DOHH2 (cell line): ENCODE measurements around the gene ABLIM2.

Experiments used
- H3F3A ChIP-seq: fragments of 200-600 bp; sonication (generic), shearing (Covaris generic); 2 replicates; pipeline ENCODE4 v1.6.0; 2016; ENCODE audit warnings: antibody characterized with exemption, mild to moderate bottlenecking; ENCODE audit not compliant: control insufficient read depth, insufficient read depth
- H3K27ac ChIP-seq: fragments of 200-600 bp; sonication (generic); 2 replicates; pipeline ENCODE4 v1.5.1; 2014; ENCODE audit warnings: low read depth, mild to moderate bottlenecking, low read length, moderate library complexity
- H3K27me3 ChIP-seq: fragments of 200-600 bp; sonication (generic); 2 replicates; pipeline ENCODE4 v1.6.1; 2014; ENCODE audit warnings: mild to moderate bottlenecking, low read length, mixed read lengths; ENCODE audit not compliant: control insufficient read depth
- H3K36me3 ChIP-seq: fragments of 200-600 bp; sonication (generic); 2 replicates; pipeline ENCODE4 v1.6.1; 2014; ENCODE audit warnings: mild to moderate bottlenecking, low read length, moderate library complexity, mixed read lengths; ENCODE audit not compliant: control insufficient read depth
- H3K4me1 ChIP-seq: fragments of 200-600 bp; sonication (generic); 2 replicates; pipeline ENCODE4 v1.6.1; 2014; ENCODE audit warnings: mild to moderate bottlenecking, low read length, mixed read lengths; ENCODE audit not compliant: control insufficient read depth
- H3K4me2 ChIP-seq: fragments of 200-600 bp; sonication (generic); 2 replicates; pipeline ENCODE4 v1.6.0; 2014; ENCODE audit warnings: mild to moderate bottlenecking, low read length, moderate library complexity
- H3K4me3 ChIP-seq: fragments of 200-600 bp; sonication (generic); 2 replicates; pipeline ENCODE4 v1.5.1; 2014; ENCODE audit warnings: mild to moderate bottlenecking, low read length, mixed read lengths
- H3K79me2 ChIP-seq: fragments of 200-600 bp; sonication (generic); 2 replicates; pipeline ENCODE4 v1.6.1; 2014; ENCODE audit warnings: mild to moderate bottlenecking, low read length, mixed read lengths; ENCODE audit not compliant: control insufficient read depth
- H3K9me2 ChIP-seq: fragments of 200-600 bp; sonication (generic); replicated peaks from 2 replicates; pipeline ENCODE4 v1.6.1; 2014; ENCODE audit warnings: mild to moderate bottlenecking, low read length, mixed read lengths; ENCODE audit not compliant: control insufficient read depth
- H3K9me3 ChIP-seq: fragments of 200-600 bp; sonication (generic); 2 replicates; pipeline ENCODE4 v1.6.1; 2014; ENCODE audit warnings: antibody characterized with exemption, low read length, mixed read lengths; ENCODE audit not compliant: control insufficient read depth, insufficient read depth
- H4K20me1 ChIP-seq: fragments of 200-600 bp; sonication (generic); 2 replicates; pipeline ENCODE4 v1.6.0; 2014; ENCODE audit warnings: low read depth, mild to moderate bottlenecking, antibody characterized with exemption, low read length, moderate library complexity; ENCODE audit not compliant: control insufficient read depth, insufficient read depth
- CTCF ChIP-seq: fragments of 200-600 bp; sonication (generic); IDR thresholded peaks from one replicate; pipeline ENCODE4 v1.5.1; 2014; ENCODE audit warnings: antibody characterized with exemption, mild to moderate bottlenecking, low read depth, low read length; ENCODE audit not compliant: poor library complexity, severe bottlenecking
- EZH2phosphoT487 ChIP-seq: fragments of 200-600 bp; sonication (generic); IDR thresholded peaks from 2 replicates; pipeline ENCODE4 v1.6.1; 2017; ENCODE audit warnings: borderline replicate concordance, mild to moderate bottlenecking, antibody characterized with exemption, low read length, moderate library complexity, mixed read lengths

Gene ABLIM2

GRCh38 chr4:8073206-8073863 is 85.3 kb downstream of the ABLIM2 start:
- Histone ChIP-seq H3K4me1 (no peaks in the 10 kb centered on the region), H3K9me2 (no peaks in the 10 kb centered on the region), H3K4me2 (no peak overlapping the region), H3K4me3 (no peak overlapping the region), H3K79me2 (no peaks in the 10 kb centered on the region), H3K36me3 (no peaks in the 10 kb centered on the region), H3K27me3 (no peaks in the 10 kb centered on the region), H3K27ac (no peak overlapping the region), H4K20me1 (no peaks in the 10 kb centered on the region), H3F3A (no peaks in the 10 kb centered on the region), H3K9me3 (no peaks in the 10 kb centered on the region)
- TF ChIP-seq CTCF = no peak
- no peak for TF ChIP-seq EZH2phosphoT487

GRCh38 chr4:8072235-8072968 is 86.2 kb downstream of the ABLIM2 start:
- Histone ChIP-seq H3K4me3 (no peak overlapping the region), H3K4me1 (no peaks in the 10 kb centered on the region), H3K27ac (no peak overlapping the region)

DNA sequence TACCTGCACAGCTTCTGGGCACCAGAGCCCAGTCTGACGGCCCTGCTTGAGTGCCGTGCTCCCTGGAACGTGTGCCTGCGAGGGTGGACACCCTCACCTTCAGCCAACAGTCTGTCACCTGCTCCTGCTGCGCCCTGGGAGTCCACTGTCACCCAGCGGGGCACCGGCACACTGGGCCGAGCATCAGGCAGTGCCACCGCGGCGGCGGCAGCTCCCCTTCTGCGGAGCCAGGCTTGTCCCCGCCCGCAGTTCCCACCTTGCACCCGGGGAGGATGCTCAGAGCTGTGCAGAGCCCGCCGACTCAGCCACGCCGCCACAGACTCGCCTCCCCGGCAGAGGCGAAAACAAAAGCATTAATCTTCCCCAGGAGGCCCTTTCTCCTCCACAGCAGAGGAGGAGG is 86.8 kb downstream of the ABLIM2 start:
- Histone ChIP-seq H3F3A (no peaks in the 10 kb centered on the region), H3K4me1 (no peaks in the 10 kb centered on the region), H3K9me3 (no peaks in the 10 kb centered on the region), H3K36me3 (no peaks in the 10 kb centered on the region), H3K4me2 (no peak overlapping the region), H3K4me3 (no peak overlapping the region), H3K9me2 (no peaks in the 10 kb centered on the region), H3K79me2 (no peaks in the 10 kb centered on the region), H4K20me1 (no peaks in the 10 kb centered on the region), H3K27ac (no peak overlapping the region), H3K27me3 (no peaks in the 10 kb centered on the region)
- TF ChIP-seq EZH2phosphoT487 (no peak), CTCF (no peak)

More at GRCh38 chr4:8072235-8072968, 86.2 kb downstream of the ABLIM2 start:
- H3K27me3 ChIP-seq = no peaks in the 10 kb centered on the region
- TF ChIP-seq EZH2phosphoT487 (no peak), CTCF (no peak)
- no peaks in the 10 kb centered on the region for H3K36me3 ChIP-seq
- H3F3A ChIP-seq = no peaks in the 10 kb centered on the region
- no peaks in the 10 kb centered on the region for H3K79me2 ChIP-seq
- H3K9me3 ChIP-seq = no peaks in the 10 kb centered on the region
- H3K4me2 ChIP-seq = no peak overlapping the region
- H3K9me2 ChIP-seq = no peaks in the 10 kb centered on the region
- no peaks in the 10 kb centered on the region for H4K20me1 ChIP-seq
